Esophagus muscularis mucosa (tissue), 3 donors: Measurements from ENCODE around the gene CD3E.

Experiments used
- POLR2AphosphoS5 ChIP-seq, 2 donors: sonication (generic); formaldehyde crosslinking; IDR thresholded peaks; one replicate each; pipeline ENCODE4 v1.6.1; 2017; ENCODE audit warnings: antibody characterized with exemption in 2 of 2
- TF ChIP-seq, protein P1 (sequence below), 3 experiments: fragments of 200-600 bp in 2 of 3; fragments of 450-650 bp in 1 of 3; sonication (generic) in 2 of 3; IDR thresholded peaks; one replicate each; pipeline ENCODE4 v1.5.1; 2017 to 2019; ENCODE audit warnings: antibody characterized with exemption in 3 of 3, mild to moderate bottlenecking in 2 of 3, moderate library complexity in 1 of 3

DNA sequence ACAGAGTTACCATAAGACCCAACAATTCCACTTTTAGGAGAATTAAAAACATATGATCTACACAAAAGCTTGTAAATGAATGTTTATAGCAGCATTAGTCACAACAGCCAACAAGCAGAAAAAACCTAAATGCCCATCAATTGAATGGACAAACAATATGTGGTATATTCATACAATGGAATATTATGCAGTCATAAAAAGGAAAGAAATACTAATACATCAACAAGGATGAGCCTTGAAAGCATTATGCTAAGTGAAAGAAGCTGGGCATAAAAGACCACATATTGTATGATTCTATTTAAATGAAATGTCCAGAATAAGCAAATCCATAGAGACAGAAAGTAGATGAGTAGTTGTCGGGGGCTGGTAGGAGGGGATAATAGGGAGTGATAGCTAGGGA is 45.4 kb upstream of the CD3E start:
- TF ChIP-seq, protein P1, sequence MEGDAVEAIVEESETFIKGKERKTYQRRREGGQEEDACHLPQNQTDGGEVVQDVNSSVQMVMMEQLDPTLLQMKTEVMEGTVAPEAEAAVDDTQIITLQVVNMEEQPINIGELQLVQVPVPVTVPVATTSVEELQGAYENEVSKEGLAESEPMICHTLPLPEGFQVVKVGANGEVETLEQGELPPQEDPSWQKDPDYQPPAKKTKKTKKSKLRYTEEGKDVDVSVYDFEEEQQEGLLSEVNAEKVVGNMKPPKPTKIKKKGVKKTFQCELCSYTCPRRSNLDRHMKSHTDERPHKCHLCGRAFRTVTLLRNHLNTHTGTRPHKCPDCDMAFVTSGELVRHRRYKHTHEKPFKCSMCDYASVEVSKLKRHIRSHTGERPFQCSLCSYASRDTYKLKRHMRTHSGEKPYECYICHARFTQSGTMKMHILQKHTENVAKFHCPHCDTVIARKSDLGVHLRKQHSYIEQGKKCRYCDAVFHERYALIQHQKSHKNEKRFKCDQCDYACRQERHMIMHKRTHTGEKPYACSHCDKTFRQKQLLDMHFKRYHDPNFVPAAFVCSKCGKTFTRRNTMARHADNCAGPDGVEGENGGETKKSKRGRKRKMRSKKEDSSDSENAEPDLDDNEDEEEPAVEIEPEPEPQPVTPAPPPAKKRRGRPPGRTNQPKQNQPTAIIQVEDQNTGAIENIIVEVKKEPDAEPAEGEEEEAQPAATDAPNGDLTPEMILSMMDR (IDR thresholded peaks at IDR 0.05), result no peak
- no peak for TF ChIP-seq POLR2AphosphoS5 (IDR thresholded peaks at IDR 0.05)
